Neuronal stem cell (in vitro differentiated cells): ENCODE results near the gene SOS1.
"Not testable (repeated sequence)": the region's sequence is repeated elsewhere in the genome, so short reads cannot be mapped to it uniquely, and the experiment has no call there.

Experiments
- DNase-seq: peaks from one replicate; pipeline ENCODE4 v3.0.0-alpha.2; 2013; ENCODE audit warnings: low spot score
- H2AFZ ChIP-seq: one replicate; pipeline ENCODE4 v1.6.1; 2013; ENCODE audit warnings: mild to moderate bottlenecking, low read length, inconsistent platforms
- H2AK5ac ChIP-seq: 2 replicates; pipeline ENCODE4 v1.6.1; 2013; ENCODE audit warnings: low read depth, mild to moderate bottlenecking, inconsistent platforms, low read length, moderate library complexity, mixed read lengths
- H2BK120ac ChIP-seq: 2 replicates; pipeline ENCODE4 v1.6.1; 2013; ENCODE audit warnings: low read depth, mild to moderate bottlenecking, inconsistent platforms, low read length, moderate library complexity, mixed read lengths
- H2BK12ac ChIP-seq: one replicate; pipeline ENCODE4 v1.6.1; 2013; ENCODE audit warnings: low read length, inconsistent platforms
- H2BK15ac ChIP-seq: 2 replicates; pipeline ENCODE4 v1.6.1; 2013; ENCODE audit warnings: mild to moderate bottlenecking, low read length, inconsistent platforms, mixed read lengths
- H2BK5ac ChIP-seq: one replicate; pipeline ENCODE4 v1.6.1; 2013; ENCODE audit warnings: inconsistent platforms, mild to moderate bottlenecking, low read length, moderate library complexity
- H3K14ac ChIP-seq: one replicate; pipeline ENCODE4 v1.6.1; 2013; ENCODE audit warnings: low read length, inconsistent platforms
- H3K18ac ChIP-seq: 2 replicates; pipeline ENCODE4 v1.6.1; 2013; ENCODE audit warnings: low read length, inconsistent platforms
- H3K23ac ChIP-seq: 2 replicates; pipeline ENCODE4 v1.6.1; 2013; ENCODE audit warnings: low read depth, mild to moderate bottlenecking, mixed read lengths, low read length, inconsistent platforms; ENCODE audit not compliant: poor library complexity
- H3K27ac ChIP-seq: replicated peaks from 3 replicates; pipeline ENCODE4 v1.5.1; 2013; ENCODE audit warnings: low read length, inconsistent platforms
- H3K27me3 ChIP-seq, 3 experiments: 2 replicates each; pipeline ENCODE4 v1.6.1; 2013; ENCODE audit warnings: low read length in 3 of 3, mild to moderate bottlenecking in 2 of 3, inconsistent platforms in 1 of 3, low read depth in 1 of 3, mixed read lengths in 1 of 3, moderate library complexity in 1 of 3; ENCODE audit not compliant: control insufficient read depth in 3 of 3, insufficient read depth in 3 of 3
- H3K36me3 ChIP-seq, 2 donors: replicated peaks in 1 of 2; 2 replicates each; pipeline ENCODE4 v1.6.1; 2013; ENCODE audit warnings: low read length in 2 of 2; ENCODE audit not compliant: control insufficient read depth in 2 of 2, insufficient read depth in 2 of 2
- H3K4ac ChIP-seq: 2 replicates; pipeline ENCODE4 v1.6.1; 2013; ENCODE audit warnings: inconsistent platforms, mild to moderate bottlenecking, low read length, moderate library complexity
- H3K4me1 ChIP-seq, 2 donors: 1 replicate in 1 of 2; 2 replicates in 1 of 2; pipeline ENCODE4 v1.6.1; 2013; ENCODE audit warnings: low read length in 2 of 2, low read depth in 1 of 2; ENCODE audit not compliant: control insufficient read depth in 2 of 2, insufficient read depth in 1 of 2
- H3K4me2 ChIP-seq: one replicate; pipeline ENCODE4 v1.6.1; 2013; ENCODE audit warnings: mild to moderate bottlenecking, low read length, inconsistent platforms; ENCODE audit not compliant: insufficient read depth, poor library complexity, severe bottlenecking
- H3K4me3 ChIP-seq, 2 donors: 2 replicates each; pipeline ENCODE4 v1.5.1; 2013; ENCODE audit warnings: low read length in 2 of 2, mild to moderate bottlenecking in 2 of 2, inconsistent platforms in 1 of 2, moderate library complexity in 1 of 2
- H3K79me1 ChIP-seq: one replicate; pipeline ENCODE4 v1.6.1; 2013; ENCODE audit warnings: low read depth, mild to moderate bottlenecking, inconsistent platforms, low read length, moderate library complexity
- H3K9ac ChIP-seq: one replicate; pipeline ENCODE4 v1.6.1; 2013; ENCODE audit warnings: mild to moderate bottlenecking, low read depth, low read length, inconsistent platforms; ENCODE audit not compliant: poor library complexity
- H3K9me3 ChIP-seq, 2 donors: replicated peaks in 1 of 2; 2 replicates each; pipeline versions ENCODE3 to v1.6.1; 2013; ENCODE audit warnings: low read length in 2 of 2, mild to moderate bottlenecking in 2 of 2, inconsistent platforms in 1 of 2, low read depth in 1 of 2, mixed read lengths in 1 of 2, moderate library complexity in 1 of 2; ENCODE audit not compliant: control insufficient read depth in 2 of 2, insufficient read depth in 1 of 2
- H4K8ac ChIP-seq: one replicate; pipeline ENCODE4 v1.6.1; 2013; ENCODE audit warnings: low read depth, mild to moderate bottlenecking, inconsistent platforms, low read length, moderate library complexity
- H4K91ac ChIP-seq: one replicate; pipeline ENCODE4 v1.6.1; 2013; ENCODE audit warnings: low read length, low read depth, mild to moderate bottlenecking, inconsistent platforms; ENCODE audit not compliant: poor library complexity
- WGBS, 2 donors: extraction: QIAGEN DNeasy Blood & Tissue Kit; methylation state at CpG; one replicate each; pipeline ENCODE4 v1.1.7; 2013; ENCODE audit warnings: missing lambda C conversion rate in 2 of 2, mixed read lengths in 1 of 2; ENCODE audit not compliant: insufficient read length in 2 of 2, insufficient replicate concordance in 1 of 2; ENCODE audit errors: extremely low coverage in 2 of 2; 5-methylcytosine and 5-hydroxymethylcytosine counted together

SOS1 gene

DNA sequence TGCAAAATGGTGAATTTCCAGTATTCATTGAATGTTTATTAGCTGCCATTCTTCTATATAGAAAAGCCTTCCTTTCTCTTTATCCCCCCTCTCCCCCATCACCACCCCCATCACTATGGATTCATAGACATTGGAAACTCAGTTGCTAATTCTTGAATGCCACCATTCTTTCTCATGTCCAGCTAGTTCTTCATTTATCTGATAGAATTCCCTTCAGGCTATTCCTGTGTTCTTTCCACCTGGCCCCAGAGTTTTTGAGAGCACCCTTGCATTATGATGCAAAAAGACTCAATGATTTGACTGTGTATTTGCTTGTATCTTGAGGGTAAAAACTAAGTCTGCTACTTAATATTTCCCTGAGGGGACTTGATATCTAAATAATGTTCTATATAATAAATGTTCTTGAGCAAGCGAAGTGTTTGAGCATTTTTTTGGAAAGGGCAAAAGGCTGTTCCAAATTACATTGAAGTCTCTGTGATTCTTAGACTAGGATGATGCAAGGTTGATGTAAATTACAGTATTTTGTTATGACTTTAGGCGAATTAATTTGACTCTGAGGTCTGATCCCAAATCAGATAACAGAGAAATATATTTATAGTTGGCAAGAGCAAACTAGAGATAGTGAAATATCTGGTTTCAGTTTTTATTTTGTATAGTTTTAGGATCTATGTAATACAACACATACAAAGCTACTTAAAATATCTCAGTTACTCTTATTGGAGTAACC, 18.8 kb upstream of the SOS1 start:
- H3K27ac ChIP-seq: no peak overlapping the region

DNA sequence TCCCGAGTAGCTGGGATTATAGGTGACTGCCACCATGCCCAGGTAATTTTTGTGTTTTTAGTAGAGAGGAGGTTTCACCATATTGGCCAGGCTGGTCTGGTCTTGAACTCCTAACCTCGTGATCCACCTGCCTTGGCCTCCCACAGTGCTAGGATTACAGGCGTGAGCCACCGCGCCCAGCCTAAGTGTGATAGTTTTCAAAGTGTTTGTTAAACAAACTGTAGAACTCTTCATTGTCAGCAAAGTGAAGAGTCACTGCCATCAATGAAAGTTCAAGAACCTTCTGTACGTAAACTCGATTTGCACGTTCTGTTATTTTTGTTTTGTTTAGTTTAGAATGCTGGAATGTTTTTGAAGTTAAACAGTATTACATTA, 18.0 kb upstream of the SOS1 start:
- Histone ChIP-seq H3K9ac (no peak overlapping the region), H4K91ac (no peak overlapping the region), H2BK15ac (no peak overlapping the region), H2BK5ac (no peak overlapping the region), H2AFZ (no peak overlapping the region), H3K36me3 (no peaks in the 10 kb centered on the region), H3K18ac (no peak overlapping the region), H2AK5ac (no peak overlapping the region), H3K4me3 (no peak overlapping the region), H3K4me1 (no peaks in the 10 kb centered on the region), H3K79me1 (no peaks in the 10 kb centered on the region), H3K9me3 (no peaks in the 10 kb centered on the region), H3K27me3 (no peaks in the 10 kb centered on the region), H3K14ac (no peak overlapping the region), H4K8ac (no peak overlapping the region), H3K4me2 (no peak overlapping the region), H3K23ac (no peak overlapping the region), H3K27ac (no peak overlapping the region), H3K4ac (no peak overlapping the region), H2BK120ac (no peak overlapping the region), H2BK12ac (no peak overlapping the region)
- no CpG with 5 or more reads among the region's 8 CpGs for WGBS, 2 donors
- DNase-seq: no peak

More for the DNA sequence above, 18.8 kb upstream of the SOS1 start:
- Histone ChIP-seq H2BK5ac (no peak overlapping the region), H3K27me3 (no peaks in the 10 kb centered on the region), H2AK5ac (no peak overlapping the region), H4K8ac (no peak overlapping the region), H3K79me1 (no peaks in the 10 kb centered on the region), H2AFZ (no peak overlapping the region), H3K4me1 (no peaks in the 10 kb centered on the region), H3K4me3 (no peak overlapping the region), H3K9me3 (no peaks in the 10 kb centered on the region), H3K9ac (no peak overlapping the region), H3K18ac (no peak overlapping the region), H3K36me3 (no peaks in the 10 kb centered on the region), H2BK120ac (no peak overlapping the region), H3K14ac (no peak overlapping the region), H3K4me2 (no peak overlapping the region), H4K91ac (no peak overlapping the region), H3K23ac (no peak overlapping the region), H2BK12ac (no peak overlapping the region), H2BK15ac (no peak overlapping the region), H3K4ac (no peak overlapping the region)
- no peak for DNase-seq
- WGBS, 2 donors: no CpG with 5 or more reads among the region's 2 CpGs

DNA sequence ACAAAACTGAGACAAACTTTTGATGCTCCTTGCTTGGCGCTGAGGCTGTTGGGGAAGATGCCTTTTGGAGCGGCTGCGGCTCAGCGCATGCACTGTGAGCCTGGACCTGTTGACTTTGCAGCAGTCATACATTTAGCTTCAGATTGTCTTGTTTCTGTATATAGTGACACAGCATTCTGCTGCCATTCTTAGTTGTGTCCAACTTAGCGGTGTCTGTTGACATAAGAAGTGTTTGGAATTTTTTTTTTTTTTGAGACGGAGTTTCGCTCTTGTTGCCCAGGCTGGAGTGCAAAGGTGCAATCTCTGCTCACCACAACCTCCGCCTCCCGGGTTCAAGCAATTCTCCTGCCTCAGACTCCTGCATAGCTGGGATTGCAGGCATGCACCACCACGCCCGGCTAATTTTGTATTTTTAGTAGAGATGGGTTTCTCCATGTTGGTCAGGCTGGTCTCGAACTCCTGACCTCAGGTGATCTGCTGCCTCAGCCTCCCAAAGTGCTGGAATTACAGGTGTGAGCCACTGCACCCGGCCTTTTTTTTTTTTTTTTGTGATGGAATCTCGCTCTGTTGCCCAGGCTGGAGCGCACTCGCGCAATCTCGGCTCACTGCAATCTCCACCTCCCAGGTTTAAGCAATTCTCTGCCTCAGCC, 17.5 kb upstream of the SOS1 start:
- not testable (repeated sequence) for H2BK12ac ChIP-seq, H3K36me3 ChIP-seq, H3K9ac ChIP-seq, H3K4me1 ChIP-seq, H2BK5ac ChIP-seq, H2BK120ac ChIP-seq, H3K79me1 ChIP-seq, DNase-seq, H4K91ac ChIP-seq, H4K8ac ChIP-seq, H3K4me2 ChIP-seq, H2AK5ac ChIP-seq, H3K4ac ChIP-seq, H3K9me3 ChIP-seq, H3K4me3 ChIP-seq, H3K27ac ChIP-seq, H3K18ac ChIP-seq, H2BK15ac ChIP-seq, H3K14ac ChIP-seq, H3K23ac ChIP-seq, H3K27me3 ChIP-seq
- WGBS, 2 donors: no CpG with 5 or more reads among the region's 18 CpGs
- H2AFZ ChIP-seq: peak overlapping the region; percentile 40

DNA sequence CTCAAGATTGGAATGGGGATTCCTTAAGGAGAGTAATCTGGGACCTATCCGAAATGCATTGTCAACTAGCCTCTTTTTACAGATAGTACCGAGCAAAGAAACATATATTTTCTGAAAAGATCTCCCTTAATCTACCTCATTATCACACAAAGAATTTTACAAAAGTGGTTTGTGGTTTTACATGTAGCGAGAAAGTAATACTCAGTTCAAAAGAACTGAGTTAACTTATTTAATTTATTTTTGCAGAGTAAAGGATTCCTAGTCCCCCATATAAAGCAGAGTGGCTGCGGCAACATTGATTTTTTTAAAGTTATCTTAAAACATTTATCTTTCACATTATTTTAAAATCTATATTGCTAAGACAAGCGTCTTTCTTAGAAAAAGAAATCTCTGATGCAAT, 15.9 kb upstream of the SOS1 start:
- DNase-seq: no peak
- H3K4me3 ChIP-seq: no peak overlapping the region
- H3K36me3 ChIP-seq: no peaks in the 10 kb centered on the region
- H3K27ac ChIP-seq: no peak overlapping the region
- H3K4ac ChIP-seq: no peak overlapping the region
- no peak overlapping the region for H4K91ac ChIP-seq
- no peak overlapping the region for H3K14ac ChIP-seq
- H3K79me1 ChIP-seq: no peaks in the 10 kb centered on the region
- no peaks in the 10 kb centered on the region for H3K4me1 ChIP-seq
- H2BK15ac ChIP-seq: no peak overlapping the region
- no CpG with 5 or more reads among the region's 5 CpGs for WGBS, 2 donors
- no peak overlapping the region for H2BK120ac ChIP-seq
- no peak overlapping the region for H2AK5ac ChIP-seq
- no peaks in the 10 kb centered on the region for H3K27me3 ChIP-seq
- H3K9ac ChIP-seq: no peak overlapping the region
- no peak overlapping the region for H3K23ac ChIP-seq
- no peak overlapping the region for H3K18ac ChIP-seq
- H2BK12ac ChIP-seq: no peak overlapping the region
- H2AFZ ChIP-seq: no peak overlapping the region
- no peak overlapping the region for H3K4me2 ChIP-seq
- no peaks in the 10 kb centered on the region for H3K9me3 ChIP-seq
- no peak overlapping the region for H2BK5ac ChIP-seq
- no peak overlapping the region for H4K8ac ChIP-seq
